H1 (cell line): Measurements from ENCODE around the gene GPR39. TPM values are rescaled to one million over a fixed set of nuclear protein-coding genes. Genes with fewer than 3 reads are reported as not detected.

Source experiments
- CTCF ChIA-PET: fragments of 300-600 bp; sonication (Branson Sonifier 250); formaldehyde crosslinking; loops from one replicate; lab custom pipeline; 2021; ENCODE audit not compliant: partially characterized antibody; lab: Charles Lee
- POLR2A ChIA-PET: fragments of 300-600 bp; sonication (Branson Sonifier 250); formaldehyde crosslinking; loops from one replicate; lab custom pipeline; 2021; ENCODE audit warnings: inconsistent platforms; ENCODE audit not compliant: partially characterized antibody; lab: Charles Lee
- DNase-seq, 2 experiments: peaks; one replicate each; pipeline versions ENCODE4 v3.0.0 to v3.0.0-alpha.2; 2010 to 2022; ENCODE audit warnings: low spot score in 2 of 2, low read depth in 1 of 2, mixed read lengths in 1 of 2
- FAIRE-seq: peaks from 2 replicates; lab custom pipeline; 2011; peaks lifted over from hg19 to GRCh38; lab: Jason Lieb, UNC
- H2AFZ ChIP-seq: 2 replicates; pipeline ENCODE4 v1.8.1; 2012; ENCODE audit warnings: low read length, inconsistent platforms
- H2AK5ac ChIP-seq: 2 replicates; pipeline ENCODE4 v1.6.1; 2013; ENCODE audit warnings: low read depth, low read length
- H2BK120ac ChIP-seq: replicated peaks from 2 replicates; pipeline ENCODE3; 2013; ENCODE audit warnings: low read depth, low read length, inconsistent platforms
- H2BK12ac ChIP-seq: 2 replicates; pipeline ENCODE4 v1.6.1; 2013; ENCODE audit warnings: low read depth, low read length
- H2BK15ac ChIP-seq: 2 replicates; pipeline ENCODE4 v1.6.1; 2013; ENCODE audit warnings: low read length
- H2BK20ac ChIP-seq: 2 replicates; pipeline ENCODE4 v1.6.1; 2013; ENCODE audit warnings: low read length
- H2BK5ac ChIP-seq: 2 replicates; pipeline ENCODE4 v1.6.1; 2013; ENCODE audit warnings: low read depth, low read length
- H3K14ac ChIP-seq: 2 replicates; pipeline ENCODE4 v1.6.1; 2013; ENCODE audit warnings: inconsistent platforms; ENCODE audit not compliant: insufficient read length
- H3K18ac ChIP-seq: 2 replicates; pipeline ENCODE4 v1.6.1; 2013; ENCODE audit warnings: low read length; ENCODE audit errors: extremely low read depth
- H3K23ac ChIP-seq: 2 replicates; pipeline ENCODE4 v1.6.1; 2013; ENCODE audit warnings: inconsistent platforms; ENCODE audit not compliant: insufficient read length
- H3K23me2 ChIP-seq: 2 replicates; pipeline ENCODE4 v1.6.1; 2013; ENCODE audit warnings: low read depth, low read length
- H3K27ac ChIP-seq: 2 replicates; pipeline ENCODE4 v1.6.1; 2011; ENCODE audit warnings: low read depth, low read length, inconsistent platforms
- H3K27me3 ChIP-seq, 4 experiments: replicated peaks in 1 of 4; 1 replicate in 1 of 4; 2 replicates in 3 of 4; pipeline versions ENCODE4 v1.6.1 to v1.8.1; 2011 to 2013; ENCODE audit warnings: low read length in 3 of 4, mild to moderate bottlenecking in 3 of 4, inconsistent platforms in 2 of 4, mixed read lengths in 2 of 4, moderate library complexity in 1 of 4; ENCODE audit not compliant: control insufficient read depth in 3 of 4, insufficient read depth in 3 of 4; ENCODE audit errors: extremely low read depth in 1 of 4
- H3K36me3 ChIP-seq, 4 experiments: 2 replicates each; pipeline versions ENCODE4 v1.6.1 to v1.8.1; 2011 to 2013; ENCODE audit warnings: mild to moderate bottlenecking in 4 of 4, low read length in 3 of 4, moderate library complexity in 2 of 4, control low read depth in 1 of 4, inconsistent platforms in 1 of 4; ENCODE audit not compliant: insufficient read depth in 4 of 4, control insufficient read depth in 2 of 4
- H3K4ac ChIP-seq: replicated peaks from 2 replicates; pipeline ENCODE3; 2013; ENCODE audit warnings: low read length, low read depth, mixed read lengths, inconsistent platforms; ENCODE audit not compliant: insufficient read length
- H3K4me1 ChIP-seq, 4 experiments: replicated peaks in 1 of 4; 1 replicate in 1 of 4; 2 replicates in 3 of 4; pipeline versions ENCODE4 v1.6.1 to v1.8.1; 2011 to 2013; ENCODE audit warnings: low read length in 3 of 4, inconsistent platforms in 2 of 4, mixed read lengths in 1 of 4; ENCODE audit not compliant: insufficient read depth in 4 of 4, control insufficient read depth in 3 of 4
- H3K4me2 ChIP-seq, 2 experiments: 2 replicates each; pipeline versions ENCODE4 v1.6.1 to v1.8.1; 2011 to 2013; ENCODE audit warnings: low read depth in 2 of 2, low read length in 2 of 2, control low read depth in 1 of 2, inconsistent platforms in 1 of 2, mild to moderate bottlenecking in 1 of 2; ENCODE audit not compliant: insufficient read depth in 1 of 2
- H3K4me3 ChIP-seq, 4 experiments: fragments of 200-600, 300-600 bp in 1 of 4; sonication (generic), shearing (Covaris generic), sonication (Bioruptor Twin) in 1 of 4; 2 replicates each; pipeline versions ENCODE4 v1.5.1 to v1.8.1; 2011 to 2016; ENCODE audit warnings: low read length in 4 of 4, low read depth in 3 of 4, control low read depth in 2 of 4, inconsistent platforms in 2 of 4, mild to moderate bottlenecking in 2 of 4, mixed read lengths in 1 of 4, moderate library complexity in 1 of 4; ENCODE audit not compliant: insufficient read depth in 2 of 4; ENCODE audit errors: extremely low read depth in 1 of 4
- H3K56ac ChIP-seq: replicated peaks from 2 replicates; pipeline ENCODE3; 2013; ENCODE audit warnings: low read depth, mild to moderate bottlenecking, mixed read lengths, low read length, inconsistent platforms; ENCODE audit not compliant: insufficient read length
- H3K79me1 ChIP-seq: 2 replicates; pipeline ENCODE4 v1.6.1; 2013; ENCODE audit warnings: low read depth, low read length, control low read depth
- H3K79me2 ChIP-seq, 2 experiments: 2 replicates each; pipeline versions ENCODE4 v1.6.1 to v1.8.1; 2012 to 2013; ENCODE audit warnings: low read length in 2 of 2, mild to moderate bottlenecking in 2 of 2, inconsistent platforms in 1 of 2; ENCODE audit not compliant: insufficient read depth in 2 of 2, control insufficient read depth in 1 of 2
- H3K9ac ChIP-seq, 4 experiments: replicated peaks in 1 of 4; 1 replicate in 1 of 4; 2 replicates in 3 of 4; pipeline versions ENCODE4 v1.6.1 to v1.8.1; 2011 to 2013; ENCODE audit warnings: low read depth in 3 of 4, low read length in 3 of 4, control low read depth in 2 of 4, mild to moderate bottlenecking in 2 of 4, moderate library complexity in 2 of 4, inconsistent platforms in 1 of 4; ENCODE audit errors: extremely low read depth in 1 of 4
- H3K9me3 ChIP-seq, 2 experiments: 2 replicates each; pipeline versions ENCODE4 v1.6.1 to v1.8.1; 2012 to 2013; ENCODE audit warnings: mild to moderate bottlenecking in 2 of 2, moderate library complexity in 2 of 2, control low read depth in 1 of 2, inconsistent platforms in 1 of 2, low read depth in 1 of 2, low read length in 1 of 2, mixed read lengths in 1 of 2; ENCODE audit not compliant: insufficient read depth in 2 of 2
- H4K20me1 ChIP-seq, 2 experiments: replicated peaks in 1 of 2; 2 replicates each; pipeline versions ENCODE3 to v1.8.1; 2011 to 2013; ENCODE audit warnings: inconsistent platforms in 2 of 2, low read length in 2 of 2, mild to moderate bottlenecking in 1 of 2; ENCODE audit not compliant: insufficient read depth in 2 of 2, control insufficient read depth in 1 of 2
- H4K5ac ChIP-seq: 2 replicates; pipeline ENCODE4 v1.6.1; 2013; ENCODE audit warnings: low read length, low read depth, mixed read lengths, inconsistent platforms; ENCODE audit not compliant: insufficient read length
- H4K8ac ChIP-seq: 2 replicates; pipeline ENCODE4 v1.8.0; 2013; ENCODE audit warnings: mild to moderate bottlenecking, moderate library complexity, low read length, inconsistent platforms; ENCODE audit not compliant: insufficient read depth; ENCODE audit errors: extremely low read depth
- H4K91ac ChIP-seq: replicated peaks from 2 replicates; pipeline ENCODE3; 2013; ENCODE audit warnings: low read length, mixed read lengths, inconsistent platforms; ENCODE audit not compliant: insufficient read length
- BACH1 ChIP-seq: IDR thresholded peaks from 2 replicates; pipeline ENCODE4 v1.6.1; 2012; ENCODE audit warnings: low read length, improper control_type of control experiment
- BRCA1 ChIP-seq: IDR thresholded peaks from 2 replicates; pipeline ENCODE4 v1.6.1; 2012; ENCODE audit warnings: low read depth, low read length, improper control_type of control experiment
- MAFK ChIP-seq: IDR thresholded peaks from 2 replicates; pipeline ENCODE4 v1.6.1; 2012; ENCODE audit warnings: low read depth, mild to moderate bottlenecking, improper control_type of control experiment, low read length
- MAX ChIP-seq: IDR thresholded peaks from 2 replicates; pipeline ENCODE4 v1.6.1; 2012; ENCODE audit warnings: inconsistent platforms
- POLR2AphosphoS5 ChIP-seq: IDR thresholded peaks from 2 replicates; pipeline ENCODE4 v1.6.1; 2011; ENCODE audit warnings: low read depth, low read length
- RXRA ChIP-seq: IDR thresholded peaks from 2 replicates; pipeline ENCODE4 v1.6.1; 2011; ENCODE audit warnings: low read depth, mild to moderate bottlenecking, low read length, moderate library complexity; ENCODE audit not compliant: insufficient read depth
- SAP30 ChIP-seq: fragments of 300-600 bp; sonication (generic); IDR thresholded peaks from 2 replicates; pipeline ENCODE4 v1.7.1; 2012; ENCODE audit warnings: low read length, moderate library complexity, mild to moderate bottlenecking, inconsistent platforms; ENCODE audit not compliant: insufficient read depth, insufficient replicate concordance
- SP1 ChIP-seq: IDR thresholded peaks from 2 replicates; pipeline ENCODE4 v1.6.1; 2011; ENCODE audit warnings: low read depth, low read length
- SP2 ChIP-seq: IDR thresholded peaks from 2 replicates; pipeline ENCODE4 v1.6.1; 2012; ENCODE audit warnings: mild to moderate bottlenecking, low read length, inconsistent platforms
- SP4 ChIP-seq: IDR thresholded peaks from 2 replicates; pipeline ENCODE4 v1.6.1; 2012; ENCODE audit warnings: low read length, inconsistent platforms
- TBP ChIP-seq: IDR thresholded peaks from 2 replicates; pipeline ENCODE4 v1.6.1; 2011; ENCODE audit warnings: low read depth, low read length, improper control_type of control experiment
- WGBS, 2 experiments: shearing (Covaris generic) in 1 of 2; methylation state at CpG; one replicate each; pipeline versions ENCODE4 v1.1.6 to v1.1.7; 2013 to 2015; ENCODE audit warnings: low lambda C conversion rate in 2 of 2, mixed read lengths in 2 of 2, inconsistent platforms in 1 of 2, low coverage in 1 of 2, missing lambda C conversion rate in 1 of 2; ENCODE audit not compliant: insufficient replicate concordance in 2 of 2, insufficient coverage in 1 of 2, insufficient read length in 1 of 2; ENCODE audit errors: extremely low coverage in 1 of 2, missing lambda C conversion rate in 1 of 2; 5-methylcytosine and 5-hydroxymethylcytosine counted together
- polyA plus RNA-seq, 7 experiments: library from polyadenylated mRNA; depleted of rRNA in 3 of 7; stranded (reverse) in 5 of 7; unstranded in 2 of 7; fragments of >200 nt in 5 of 7; fragments of 200-250 nt in 2 of 7; gene quantifications; 1 replicate in 5 of 7; 2 replicates in 1 of 7; 4 replicates in 1 of 7; pipeline versions ENCODE4 v1.2.1 to v1.2.3, GENCODE V29; 2011 to 2013; ENCODE audit warnings: missing spikeins in 2 of 7, mixed read lengths in 2 of 7
- total RNA-seq: library from RNA; stranded (reverse); fragmentation: NEBNext Ultra II Directional; extraction: Animal tissue kit (Norgen Biotek cat#: 25700); gene quantifications from 2 replicates; pipeline ENCODE4 v1.2.1, GENCODE V29; 2021

Gene GPR39
- total and polyA plus RNA-seq, 2 of the 8 experiments (the other 6 are each of a cell fraction or from before 2014, with no cell fraction given): 0.63 to 2.7 TPM

GRCh38 chr2:132401326-132401725, 15.3 kb upstream of the GPR39 start:
- Histone ChIP-seq H2AFZ (no peak overlapping the region), H2BK5ac (no peak overlapping the region), H2BK20ac (no peak overlapping the region), H4K91ac (no peak overlapping the region), H2BK12ac (no peak overlapping the region), H3K4me3 (no peak overlapping the region), H2AK5ac (no peak overlapping the region), H3K79me2 (no peaks in the 10 kb centered on the region), H4K8ac (no peak overlapping the region), H3K18ac (no peak overlapping the region), H3K4ac (no peak overlapping the region), H4K20me1 (no peaks in the 10 kb centered on the region)
- CTCF ChIA-PET: interaction anchor here (1.1 kb wide), 1 partner anchor 146 kb away, joined by 3 read pairs; no protein-coding TSS in a partner anchor
- WGBS, 2 experiments: 96% methylated on average over 2 of the region's 2 CpGs; no CpG with 5 or more reads in 1 of the 2 experiments
- no peak for TF ChIP-seq TBP
- TF ChIP-seq POLR2AphosphoS5: no peak
- no peak for TF ChIP-seq SP4
- no peak for TF ChIP-seq SP2
- no peak for TF ChIP-seq MAFK
- no peak for TF ChIP-seq SAP30
- TF ChIP-seq BACH1: no peak
- no peak for TF ChIP-seq SP1
- no peak for TF ChIP-seq BRCA1
- no peak for TF ChIP-seq MAX
- no peak for TF ChIP-seq RXRA
- TF ChIP-seq, all 59 proteins: peak for 0
- no peak overlapping the region for H3K27ac ChIP-seq
- H3K4me2 ChIP-seq: no peak overlapping the region
- no peaks in the 10 kb centered on the region for H3K4me1 ChIP-seq
- H3K14ac ChIP-seq: no peak overlapping the region
- FAIRE-seq (no peak), DNase-seq (no peak)
- H3K9me3 ChIP-seq: no peaks in the 10 kb centered on the region
- H4K5ac ChIP-seq: no peak overlapping the region
- H3K23me2 ChIP-seq: no peaks in the 10 kb centered on the region
- no peak overlapping the region for H3K56ac ChIP-seq
- no peak overlapping the region for H3K23ac ChIP-seq
- POLR2A ChIA-PET: no interaction called here
- no peaks in the 10 kb centered on the region for H3K27me3 ChIP-seq
- H2BK120ac ChIP-seq: no peak overlapping the region
- H2BK15ac ChIP-seq: no peak overlapping the region
- H3K9ac ChIP-seq: no peak overlapping the region
- no peaks in the 10 kb centered on the region for H3K79me1 ChIP-seq
- no peaks in the 10 kb centered on the region; a peak in 1 of 8 replicates for H3K36me3 ChIP-seq
